Measurements from ENCODE around the gene SANBR. TPM values are rescaled to one million over a fixed set of nuclear protein-coding genes. Genes with fewer than 3 reads are reported as not detected.
A peak's percentile ranks its signal among the peaks of the same experiment; 100 is the strongest.

The SANBR gene
- total and polyA plus RNA-seq, 2 of the 13 experiments (the other 11 are each of a cell fraction or from before 2014, with no cell fraction given), result 9.8 to 20.9 TPM

- TF ChIP-seq POGK (CRISPR knock-in tag; conservative IDR thresholded peaks at IDR 0.05) (no peak), ZNF264 (CRISPR knock-in tag; IDR thresholded peaks at IDR 0.05) (peak; percentile 81), HNF4A (CRISPR knock-in tag; IDR thresholded peaks at IDR 0.05) (peak; percentile 96), REPIN1 (CRISPR knock-in tag; IDR thresholded peaks at IDR 0.05; ENCODE audit: borderline replicate concordance, low read depth) (peak; percentile 57; the same call in 1 of the 2 replicates), ZBTB38 (CRISPR knock-in tag; IDR thresholded peaks at IDR 0.05) (peak; percentile 90), ZNF281 (CRISPR knock-in tag; IDR thresholded peaks at IDR 0.05; ENCODE audit: borderline replicate concordance) (peak; percentile 31; the same call in 1 of the 2 replicates), ZMYM3 (CRISPR knock-in tag; IDR thresholded peaks at IDR 0.05) (peak; percentile 98), ZNF614 (CRISPR knock-in tag; IDR thresholded peaks at IDR 0.05; ENCODE audit: borderline replicate concordance) (peak; percentile 62; the same call in 1 of the 2 replicates), ZSCAN30 (CRISPR knock-in tag; IDR thresholded peaks at IDR 0.05) (no peak), ZFP62 (CRISPR knock-in tag; IDR thresholded peaks at IDR 0.05) (no peak), SP5 (CRISPR knock-in tag; IDR thresholded peaks at IDR 0.05; ENCODE audit: borderline replicate concordance, low read depth) (peak; percentile 47), ZNF616 (CRISPR knock-in tag; IDR thresholded peaks at IDR 0.05; ENCODE audit: low read depth) (no peak), TBX3 (IDR thresholded peaks at IDR 0.05; ENCODE audit: borderline replicate concordance) (peak; percentile 63; the same call in 1 of the 2 replicates), ZNF143 (CRISPR knock-in tag; IDR thresholded peaks at IDR 0.05) (no peak), E2F1 (CRISPR knock-in tag; IDR thresholded peaks at IDR 0.05) (no peak), PAF1 (CRISPR knock-in tag; IDR thresholded peaks at IDR 0.05) (no peak), FOXO1 (CRISPR knock-in tag; IDR thresholded peaks at IDR 0.05) (peak; percentile 85), ZNF883 (CRISPR knock-in tag; IDR thresholded peaks at IDR 0.05; ENCODE audit: not compliant biosample characterization) (no peak), JDP2 (CRISPR knock-in tag; IDR thresholded peaks at IDR 0.05; ENCODE audit: borderline replicate concordance) (no peak), KDM3A (CRISPR knock-in tag; IDR thresholded peaks at IDR 0.05; ENCODE audit: low read depth) (no peak), TEAD3 (CRISPR knock-in tag; optimal IDR thresholded peaks at IDR 0.05; ENCODE audit: borderline replicate concordance) (peak; percentile 100), CREB3 (CRISPR knock-in tag; IDR thresholded peaks at IDR 0.05) (no peak), SMC3 (IDR thresholded peaks at IDR 0.05; ENCODE audit: low read length) (peak; percentile 2; the same call in 1 of the 2 replicates), PITX1 (CRISPR knock-in tag; IDR thresholded peaks at IDR 0.05) (peak; percentile 63; the same call in 1 of the 2 replicates), ZNF839 (CRISPR knock-in tag; IDR thresholded peaks at IDR 0.05; ENCODE audit: borderline replicate concordance) (no peak), ASH2L (IDR thresholded peaks at IDR 0.05; ENCODE audit: insufficient read length, low read depth, low read length) (peak; percentile 64)
Measured at GRCh38 chr2:61090386-61090921, 24.8 kb downstream of the SANBR start (continued).
